NB4 (cell line): ENCODE results near the gene TNS1.
A peak's percentile ranks its signal among the peaks of the same experiment; 100 is the strongest.

ENCODE experiments used
- DNase-seq: peaks from one replicate; pipeline ENCODE4 v3.0.0; 2010; ENCODE audit warnings: low read depth
- H3K4me3 ChIP-seq: one replicate; pipeline ENCODE4 v1.5.1; 2011; ENCODE audit warnings: mild to moderate bottlenecking, low read depth, low read length, moderate library complexity
- MAX ChIP-seq: IDR thresholded peaks from 2 replicates; pipeline ENCODE4 v1.6.1; 2011; ENCODE audit warnings: low read depth, low read length
- MYC ChIP-seq: IDR thresholded peaks from 2 replicates; pipeline ENCODE4 v1.6.1; 2011; ENCODE audit warnings: low read depth, low read length
- POLR2A ChIP-seq: IDR thresholded peaks from 2 replicates; pipeline ENCODE4 v1.6.1; 2011; ENCODE audit warnings: mild to moderate bottlenecking; ENCODE audit not compliant: insufficient read length; ENCODE audit errors: extremely low read depth
- TF ChIP-seq, protein P1 (sequence below): IDR thresholded peaks from one replicate; pipeline ENCODE4 v1.5.1; 2012; ENCODE audit warnings: low read depth, low read length

TNS1 gene

DNA sequence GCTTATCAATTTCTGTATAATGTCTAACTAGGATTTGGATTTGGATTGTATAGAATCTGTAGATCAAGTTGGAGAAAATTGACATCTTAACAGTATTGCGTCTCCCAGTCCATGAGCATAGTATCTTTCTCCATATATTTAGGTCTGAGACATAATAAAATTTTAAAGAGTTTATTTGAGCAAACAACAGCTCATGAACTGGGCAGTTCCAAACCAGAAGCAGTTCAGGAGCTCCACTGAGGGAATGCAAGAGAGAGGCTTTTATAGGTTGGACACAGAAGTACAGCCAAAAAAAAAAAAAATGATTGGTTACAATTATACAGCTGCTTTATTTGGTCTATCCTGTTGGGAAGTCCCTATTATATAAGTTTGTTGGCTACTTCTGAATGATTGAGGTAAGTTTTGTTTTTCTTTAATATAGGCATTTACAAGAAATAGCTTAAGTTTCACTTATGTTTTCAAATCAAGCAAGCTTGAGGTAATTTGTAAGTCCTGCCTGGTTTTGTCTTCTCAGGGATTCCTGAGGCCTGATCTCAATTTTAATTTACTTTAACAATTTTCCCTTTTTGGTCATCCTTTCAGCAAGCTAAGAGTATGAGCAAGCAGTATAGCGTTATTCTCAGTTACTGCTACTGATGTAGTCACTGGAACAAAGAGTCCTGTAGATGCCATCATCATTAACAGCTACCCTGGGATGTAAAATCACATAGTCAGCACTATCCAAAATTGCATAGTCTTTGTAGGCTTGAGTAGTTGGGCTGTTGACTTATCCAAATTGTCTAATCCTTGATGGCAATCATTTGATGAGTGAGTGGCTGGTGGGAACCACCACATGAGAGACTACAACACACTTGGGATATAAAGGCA, 38.7 kb upstream of the TNS1 start:
- TF ChIP-seq, protein P1, sequence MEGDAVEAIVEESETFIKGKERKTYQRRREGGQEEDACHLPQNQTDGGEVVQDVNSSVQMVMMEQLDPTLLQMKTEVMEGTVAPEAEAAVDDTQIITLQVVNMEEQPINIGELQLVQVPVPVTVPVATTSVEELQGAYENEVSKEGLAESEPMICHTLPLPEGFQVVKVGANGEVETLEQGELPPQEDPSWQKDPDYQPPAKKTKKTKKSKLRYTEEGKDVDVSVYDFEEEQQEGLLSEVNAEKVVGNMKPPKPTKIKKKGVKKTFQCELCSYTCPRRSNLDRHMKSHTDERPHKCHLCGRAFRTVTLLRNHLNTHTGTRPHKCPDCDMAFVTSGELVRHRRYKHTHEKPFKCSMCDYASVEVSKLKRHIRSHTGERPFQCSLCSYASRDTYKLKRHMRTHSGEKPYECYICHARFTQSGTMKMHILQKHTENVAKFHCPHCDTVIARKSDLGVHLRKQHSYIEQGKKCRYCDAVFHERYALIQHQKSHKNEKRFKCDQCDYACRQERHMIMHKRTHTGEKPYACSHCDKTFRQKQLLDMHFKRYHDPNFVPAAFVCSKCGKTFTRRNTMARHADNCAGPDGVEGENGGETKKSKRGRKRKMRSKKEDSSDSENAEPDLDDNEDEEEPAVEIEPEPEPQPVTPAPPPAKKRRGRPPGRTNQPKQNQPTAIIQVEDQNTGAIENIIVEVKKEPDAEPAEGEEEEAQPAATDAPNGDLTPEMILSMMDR: no peak
- TF ChIP-seq MYC (no peak), MAX (no peak), POLR2A (no peak)
- no peak for DNase-seq

DNA sequence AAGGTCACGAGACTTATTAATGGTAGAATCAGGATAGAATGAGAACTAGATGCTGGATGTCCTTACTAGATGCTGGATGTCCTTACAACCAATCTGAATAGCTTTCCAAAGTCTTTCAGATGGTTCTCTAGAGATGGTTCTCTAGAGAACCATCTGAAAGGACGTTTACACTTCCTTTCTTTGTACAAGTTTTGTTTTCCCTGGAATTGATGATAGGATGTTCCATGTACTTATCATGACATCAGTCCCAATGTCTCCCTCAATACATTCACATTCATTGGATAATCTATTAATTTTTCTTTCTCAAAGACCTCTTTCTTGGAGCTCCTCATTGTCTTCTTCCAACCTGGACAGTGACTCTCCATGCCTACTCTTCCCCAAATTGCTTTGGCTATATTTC, 38.1 kb upstream of the TNS1 start:
- no peak for DNase-seq
- H3K4me3 ChIP-seq: no peak overlapping the region

More for the DNA sequence above, 38.7 kb upstream of the TNS1 start:
- no peak overlapping the region for H3K4me3 ChIP-seq

DNA sequence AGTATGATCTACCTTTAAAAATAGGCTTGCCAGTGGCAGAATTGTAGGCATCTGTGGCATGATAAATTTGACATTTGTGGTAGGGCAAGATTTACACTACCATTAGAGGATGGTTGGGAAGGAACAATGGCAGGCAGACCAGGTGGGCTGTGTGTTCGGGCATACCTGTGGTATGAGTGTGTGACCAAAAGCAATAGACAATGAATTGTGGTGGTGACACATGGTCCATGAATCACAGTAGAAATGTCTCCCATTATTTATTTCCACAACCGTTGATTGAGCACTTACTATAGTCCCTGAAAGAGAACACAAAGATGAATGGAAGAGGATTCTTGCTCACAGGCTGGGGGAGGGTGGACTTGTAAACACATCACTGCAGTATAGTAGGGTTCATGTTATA, 36.4 kb upstream of the TNS1 start:
- TF ChIP-seq POLR2A: no peak
- TF ChIP-seq MYC: no peak
- TF ChIP-seq MAX: no peak
- TF ChIP-seq, protein P1: no peak
- no peak for DNase-seq
- H3K4me3 ChIP-seq: no peak overlapping the region

More for the DNA sequence above, 38.1 kb upstream of the TNS1 start:
- TF ChIP-seq MYC (no peak), MAX (no peak), POLR2A (no peak)
- TF ChIP-seq, protein P1: no peak

GRCh38 chr2:218036371-218036770, 33.6 kb upstream of the TNS1 start:
- no peak for TF ChIP-seq MAX
- TF ChIP-seq, protein P1: peak; percentile 39
- no peak for TF ChIP-seq MYC
- no peak for TF ChIP-seq POLR2A
- H3K4me3 ChIP-seq: no peak overlapping the region
- DNase-seq: peak; percentile 43

GRCh38 chr2:218035463-218036100, 32.8 kb upstream of the TNS1 start:
- TF ChIP-seq MAX: no peak
- no peak for TF ChIP-seq MYC
- TF ChIP-seq, protein P1: no peak
- no peak for TF ChIP-seq POLR2A
- no peak overlapping the region for H3K4me3 ChIP-seq
- DNase-seq: no peak
